ENCODE results near the gene PLEKHJ1.

The PLEKHJ1 gene

DNA sequence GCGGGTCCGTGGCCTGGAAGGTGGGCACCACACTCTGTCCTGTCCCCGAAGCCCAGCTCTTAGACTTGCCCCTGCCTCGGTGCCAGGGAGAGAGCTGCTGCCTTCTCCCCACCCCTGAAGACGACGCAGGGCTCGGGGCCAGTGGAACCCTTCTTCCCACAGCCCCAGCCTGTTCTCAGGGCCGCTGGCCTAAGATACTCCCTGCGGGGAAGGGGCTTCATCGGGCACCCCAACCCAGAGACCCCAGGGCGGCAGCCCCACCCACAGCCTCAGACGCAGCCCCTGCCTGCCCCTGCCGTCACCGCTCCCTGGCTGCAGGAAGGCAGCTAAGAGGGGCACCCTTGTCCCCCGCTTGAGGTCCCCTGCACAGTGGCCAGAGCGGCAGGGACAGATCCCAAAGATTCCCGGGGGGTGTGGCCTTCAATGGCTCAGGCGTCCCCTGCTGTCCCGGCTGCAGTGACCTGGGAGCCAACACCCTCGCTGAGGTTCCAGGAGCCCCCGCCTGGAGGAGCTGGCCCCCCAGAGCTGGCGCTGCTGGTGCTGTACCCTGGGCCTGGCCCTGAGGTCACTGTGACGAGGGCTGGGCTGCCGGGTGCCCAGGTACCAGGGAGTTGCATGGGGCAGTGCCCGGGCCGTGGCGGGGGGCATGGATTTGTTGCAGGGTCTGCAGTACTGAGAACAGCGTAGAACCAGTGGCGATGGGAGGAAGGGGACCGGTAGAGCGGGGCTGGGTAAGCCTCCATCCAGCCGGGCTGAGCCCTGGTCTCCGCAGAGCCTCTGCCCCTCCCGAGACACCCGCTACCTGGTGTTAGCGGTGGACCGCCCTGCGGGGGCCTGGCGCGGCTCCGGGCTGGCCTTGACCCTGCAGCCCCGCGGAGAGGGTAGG is 14.0 kb upstream of the PLEKHJ1 start:
- no peak overlapping the region for H3K27ac ChIP-seq
- TF ChIP-seq ZFX (IDR thresholded peaks at IDR 0.05): no peak
- TF ChIP-seq, protein P1, sequence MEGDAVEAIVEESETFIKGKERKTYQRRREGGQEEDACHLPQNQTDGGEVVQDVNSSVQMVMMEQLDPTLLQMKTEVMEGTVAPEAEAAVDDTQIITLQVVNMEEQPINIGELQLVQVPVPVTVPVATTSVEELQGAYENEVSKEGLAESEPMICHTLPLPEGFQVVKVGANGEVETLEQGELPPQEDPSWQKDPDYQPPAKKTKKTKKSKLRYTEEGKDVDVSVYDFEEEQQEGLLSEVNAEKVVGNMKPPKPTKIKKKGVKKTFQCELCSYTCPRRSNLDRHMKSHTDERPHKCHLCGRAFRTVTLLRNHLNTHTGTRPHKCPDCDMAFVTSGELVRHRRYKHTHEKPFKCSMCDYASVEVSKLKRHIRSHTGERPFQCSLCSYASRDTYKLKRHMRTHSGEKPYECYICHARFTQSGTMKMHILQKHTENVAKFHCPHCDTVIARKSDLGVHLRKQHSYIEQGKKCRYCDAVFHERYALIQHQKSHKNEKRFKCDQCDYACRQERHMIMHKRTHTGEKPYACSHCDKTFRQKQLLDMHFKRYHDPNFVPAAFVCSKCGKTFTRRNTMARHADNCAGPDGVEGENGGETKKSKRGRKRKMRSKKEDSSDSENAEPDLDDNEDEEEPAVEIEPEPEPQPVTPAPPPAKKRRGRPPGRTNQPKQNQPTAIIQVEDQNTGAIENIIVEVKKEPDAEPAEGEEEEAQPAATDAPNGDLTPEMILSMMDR (conservative IDR thresholded peaks at IDR 0.05): no peak

DNA sequence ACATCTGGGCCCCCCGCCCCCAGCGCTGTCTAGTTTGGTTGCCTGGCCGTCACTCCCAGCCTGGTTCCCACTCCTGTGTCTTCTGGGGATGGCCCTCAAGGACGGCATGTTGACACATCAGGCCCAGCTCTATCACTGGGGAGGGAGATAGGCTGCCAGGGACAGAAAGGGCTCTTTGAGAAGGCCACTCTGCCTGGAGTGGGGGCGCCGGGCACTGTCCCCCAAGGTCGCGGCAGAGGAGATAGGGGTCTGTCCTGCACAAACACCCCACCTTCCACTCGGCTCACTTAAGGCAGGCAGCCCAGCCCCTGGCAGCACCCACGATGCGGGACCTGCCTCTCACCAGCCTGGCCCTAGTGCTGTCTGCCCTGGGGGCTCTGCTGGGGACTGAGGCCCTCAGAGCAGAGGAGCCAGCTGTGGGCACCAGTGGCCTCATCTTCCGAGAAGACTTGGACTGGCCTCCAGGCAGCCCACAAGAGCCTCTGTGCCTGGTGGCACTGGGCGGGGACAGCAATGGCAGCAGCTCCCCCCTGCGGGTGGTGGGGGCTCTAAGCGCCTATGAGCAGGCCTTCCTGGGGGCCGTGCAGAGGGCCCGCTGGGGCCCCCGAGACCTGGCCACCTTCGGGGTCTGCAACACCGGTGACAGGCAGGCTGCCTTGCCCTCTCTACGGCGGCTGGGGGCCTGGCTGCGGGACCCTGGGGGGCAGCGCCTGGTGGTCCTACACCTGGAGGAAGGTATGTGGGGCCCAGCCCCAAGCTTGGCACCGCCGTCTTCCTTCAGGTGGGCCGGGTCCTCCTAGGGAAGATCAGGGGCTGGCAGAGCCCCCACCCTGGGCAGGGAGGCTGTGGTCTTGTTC is 13.1 kb upstream of the PLEKHJ1 start, which contains the start of gene AMH:
Gene AMH, plus strand, starts transcription at position 314 of the 857 bp plus-strand sequence. Its CDS starts 10 bp downstream, at position 324.
- H3K27ac ChIP-seq: no peak within 1 kb of the TSS
- TF ChIP-seq ZFX (IDR thresholded peaks at IDR 0.05): no peak
- TF ChIP-seq, protein P1 (conservative IDR thresholded peaks at IDR 0.05): no peak

DNA sequence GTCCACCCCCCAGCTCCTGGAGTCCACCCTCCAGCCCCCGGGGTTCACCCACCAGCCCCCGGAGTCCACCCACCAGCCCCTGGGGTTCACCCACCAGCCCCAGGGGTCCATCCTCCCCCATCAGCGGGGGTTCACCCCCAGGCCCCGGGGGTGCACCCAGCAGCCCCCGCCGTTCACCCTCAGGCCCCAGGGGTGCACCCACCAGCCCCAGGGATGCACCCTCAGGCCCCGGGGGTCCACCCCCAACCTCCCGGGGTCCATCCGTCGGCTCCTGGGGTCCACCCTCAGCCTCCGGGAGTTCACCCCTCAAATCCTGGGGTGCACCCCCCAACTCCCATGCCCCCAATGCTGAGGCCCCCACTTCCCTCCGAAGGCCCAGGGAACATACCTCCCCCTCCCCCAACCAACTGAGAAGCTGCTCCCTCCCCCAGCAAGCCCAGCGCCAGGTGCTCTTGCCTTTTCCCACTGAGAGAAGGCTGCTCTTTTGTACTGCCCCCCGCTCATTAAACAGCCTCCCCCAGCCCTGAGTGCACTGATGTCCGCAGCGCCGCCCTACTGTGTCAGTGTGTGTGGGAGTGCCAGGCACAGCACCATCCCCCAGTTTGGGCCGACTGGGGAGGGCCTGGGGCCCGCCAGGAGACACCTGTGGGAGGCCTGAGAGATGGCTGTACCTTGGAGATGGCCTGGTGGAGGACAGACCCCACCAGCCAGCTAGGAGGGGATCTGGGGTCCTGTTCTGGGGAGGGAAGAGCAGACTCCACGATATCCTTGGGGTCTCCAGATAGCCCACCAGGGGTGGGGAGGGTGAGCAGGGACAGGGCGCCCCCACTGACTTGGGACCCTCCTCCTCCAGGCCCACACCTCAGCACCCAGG is 12.2 kb upstream of the PLEKHJ1 start:
- TF ChIP-seq ZFX (IDR thresholded peaks at IDR 0.05): no peak
- TF ChIP-seq, protein P1 (conservative IDR thresholded peaks at IDR 0.05): no peak
- no peak overlapping the region for H3K27ac ChIP-seq

DNA sequence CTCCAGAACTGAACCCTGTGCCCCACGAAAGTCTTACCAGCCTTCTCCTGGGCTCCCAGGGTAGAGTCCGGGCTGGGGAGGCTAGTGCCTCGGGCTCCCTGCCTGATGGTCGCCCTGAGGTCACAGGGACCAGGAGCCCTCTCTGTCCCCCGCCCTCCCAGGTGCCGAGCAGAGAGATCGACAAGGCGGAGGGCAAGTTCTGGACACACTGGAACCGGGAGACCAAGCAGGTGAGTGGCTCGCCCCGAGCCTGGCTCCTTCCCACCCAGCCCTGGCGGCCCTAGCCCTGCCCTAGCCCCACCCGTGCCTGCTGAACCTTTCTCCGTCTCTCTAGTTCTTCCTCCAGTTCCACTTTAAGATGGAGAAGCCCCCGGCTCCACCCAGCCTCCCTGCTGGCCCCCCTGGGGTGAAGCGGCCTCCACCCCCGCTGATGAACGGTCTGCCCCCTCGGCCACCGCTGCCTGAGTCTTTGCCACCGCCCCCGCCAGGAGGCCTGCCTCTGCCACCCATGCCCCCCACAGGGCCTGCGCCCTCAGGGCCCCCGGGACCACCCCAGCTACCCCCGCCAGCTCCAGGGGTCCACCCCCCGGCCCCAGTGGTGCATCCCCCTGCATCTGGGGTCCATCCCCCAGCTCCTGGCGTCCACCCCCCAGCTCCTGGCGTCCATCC is 11.4 kb upstream of the PLEKHJ1 start:
- peak overlapping the region; percentile 5 for H3K27ac ChIP-seq
- TF ChIP-seq, protein P1 (conservative IDR thresholded peaks at IDR 0.05): no peak
- no peak for TF ChIP-seq ZFX (IDR thresholded peaks at IDR 0.05)

DNA sequence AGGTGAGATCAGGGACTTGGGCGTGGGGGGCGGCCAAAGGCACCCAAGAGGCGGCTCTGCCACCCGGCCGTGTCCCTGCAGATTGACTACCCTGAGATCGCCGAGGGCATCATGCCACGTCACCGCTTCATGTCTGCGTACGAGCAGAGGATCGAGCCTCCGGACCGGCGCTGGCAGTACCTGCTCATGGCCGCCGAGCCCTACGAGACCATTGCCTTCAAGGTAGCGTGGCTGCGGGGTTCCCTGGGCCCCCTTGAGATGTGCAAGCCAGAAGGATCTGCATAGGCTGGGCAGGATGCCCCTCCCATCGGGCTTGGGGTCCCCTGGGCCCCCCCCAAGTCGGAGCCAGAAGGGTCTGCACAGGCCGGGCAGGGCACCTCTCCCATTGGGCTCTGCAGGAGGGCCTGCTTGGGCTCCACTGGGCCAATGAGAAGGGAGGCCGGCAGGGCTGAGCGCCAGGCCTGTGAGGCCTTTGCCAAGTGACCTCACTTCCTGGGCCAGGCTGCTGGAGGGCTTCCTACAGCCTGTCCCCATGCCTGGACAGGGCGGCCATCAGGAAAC is 10.8 kb upstream of the PLEKHJ1 start:
- TF ChIP-seq, protein P1 (conservative IDR thresholded peaks at IDR 0.05): no peak
- TF ChIP-seq ZFX (IDR thresholded peaks at IDR 0.05): no peak
- peak overlapping the region; percentile 5 for H3K27ac ChIP-seq

DNA sequence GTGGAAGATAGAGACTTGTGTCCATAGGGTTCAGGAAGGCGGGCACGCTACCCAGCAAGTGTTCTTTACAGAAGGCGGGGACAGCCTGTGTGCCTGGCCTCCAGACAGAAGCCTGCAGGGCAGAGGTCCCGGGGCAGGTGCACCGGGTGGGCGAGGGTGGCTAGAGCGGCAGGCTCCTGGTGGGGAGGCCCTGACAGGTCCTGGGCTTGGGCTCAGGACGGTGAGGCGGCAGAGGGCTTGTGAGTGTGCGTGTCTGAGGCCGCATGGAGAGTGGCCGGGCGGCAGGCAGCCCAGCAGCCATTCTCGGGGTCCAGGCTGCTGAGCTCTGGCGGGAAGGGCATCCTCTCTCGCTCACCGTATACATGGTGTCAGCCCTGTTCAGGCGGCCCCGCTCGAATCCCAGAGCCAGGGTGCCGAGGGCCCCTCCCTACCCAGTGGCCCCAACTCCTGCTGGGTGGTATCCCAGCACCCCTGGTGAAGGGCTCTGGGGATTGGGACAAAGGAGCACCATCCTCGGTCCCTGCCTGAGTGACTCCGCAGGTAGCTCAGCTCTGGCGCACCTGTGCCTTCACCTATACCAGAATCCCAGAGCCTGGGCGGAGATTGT is 10.0 kb upstream of the PLEKHJ1 start:
- no peak for TF ChIP-seq ZFX (IDR thresholded peaks at IDR 0.05)
- TF ChIP-seq, protein P1 (conservative IDR thresholded peaks at IDR 0.05): no peak
- H3K27ac ChIP-seq: no peak overlapping the region

Measured in C4-2B (cell line).